Testis (tissue), 2 donors: Measurements from ENCODE around the gene ERH.

ENCODE experiments used
- POLR2A ChIP-seq: fragments of 450-650 bp; IDR thresholded peaks from one replicate; pipeline ENCODE4 v1.6.1; 2017; ENCODE audit warnings: antibody characterized with exemption, mild to moderate bottlenecking, moderate library complexity
- TF ChIP-seq, protein P1 (sequence below), 3 experiments: fragments of 450-650 bp in 2 of 3; fragments of 200-600 bp in 1 of 3; sonication (generic) in 1 of 3; IDR thresholded peaks; one replicate each; pipeline ENCODE4 v1.5.1; 2016 to 2019; ENCODE audit warnings: antibody characterized with exemption in 3 of 3, mild to moderate bottlenecking in 2 of 3, moderate library complexity in 1 of 3

GRCh38 chr14:69358966-69359365 lies 39.1 kb downstream of the ERH start:
- TF ChIP-seq, protein P1, sequence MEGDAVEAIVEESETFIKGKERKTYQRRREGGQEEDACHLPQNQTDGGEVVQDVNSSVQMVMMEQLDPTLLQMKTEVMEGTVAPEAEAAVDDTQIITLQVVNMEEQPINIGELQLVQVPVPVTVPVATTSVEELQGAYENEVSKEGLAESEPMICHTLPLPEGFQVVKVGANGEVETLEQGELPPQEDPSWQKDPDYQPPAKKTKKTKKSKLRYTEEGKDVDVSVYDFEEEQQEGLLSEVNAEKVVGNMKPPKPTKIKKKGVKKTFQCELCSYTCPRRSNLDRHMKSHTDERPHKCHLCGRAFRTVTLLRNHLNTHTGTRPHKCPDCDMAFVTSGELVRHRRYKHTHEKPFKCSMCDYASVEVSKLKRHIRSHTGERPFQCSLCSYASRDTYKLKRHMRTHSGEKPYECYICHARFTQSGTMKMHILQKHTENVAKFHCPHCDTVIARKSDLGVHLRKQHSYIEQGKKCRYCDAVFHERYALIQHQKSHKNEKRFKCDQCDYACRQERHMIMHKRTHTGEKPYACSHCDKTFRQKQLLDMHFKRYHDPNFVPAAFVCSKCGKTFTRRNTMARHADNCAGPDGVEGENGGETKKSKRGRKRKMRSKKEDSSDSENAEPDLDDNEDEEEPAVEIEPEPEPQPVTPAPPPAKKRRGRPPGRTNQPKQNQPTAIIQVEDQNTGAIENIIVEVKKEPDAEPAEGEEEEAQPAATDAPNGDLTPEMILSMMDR (IDR thresholded peaks at IDR 0.05), result no peak
- TF ChIP-seq POLR2A, result no peak
